HTERT RPE-1 (cell line): ENCODE data around the gene TMEM63A.
"Not testable (repeated sequence)": the region's sequence is repeated elsewhere in the genome, so short reads cannot be mapped to it uniquely, and the experiment has no call there.

Experiments used
- in situ Hi-C: fragments of 300-500 bp; cut with MboI; formaldehyde crosslinking; loops from 4 replicates; pipeline ENCODE4 v1.14.3; 2020; ENCODE audit warnings: low sequenced_read_pairs

Gene TMEM63A

GRCh38 chr1:225881959-225882693, at the start of gene TMEM63A:
Gene TMEM63A (minus strand): TSS chr1:225882380. CDS start chr1:225877580, 4,800 bp downstream.
- in situ Hi-C loops = no loop called here

GRCh38 chr1:225931270-225932136, 49.3 kb upstream of the TMEM63A start:
- in situ Hi-C loops = no loop called here

- in situ Hi-C loops = no loop called here
These were observed 48.4 kb upstream of the TMEM63A start for GRCh38 chr1:225930566-225930965.

- in situ Hi-C loops = not testable (repeated sequence)
These were observed 47.3 kb upstream of the TMEM63A start for GRCh38 chr1:225929462-225929861.

- in situ Hi-C loops = no loop called here
These were observed 46.3 kb upstream of the TMEM63A start for GRCh38 chr1:225928186-225929175.

GRCh38 chr1:225926551-225927113, 44.5 kb upstream of the TMEM63A start:
- in situ Hi-C loops = no loop called here

GRCh38 chr1:225923692-225924555, 41.7 kb upstream of the TMEM63A start, which contains the start of gene PYCR2:
Gene PYCR2 (minus strand): TSS chr1:225924250. CDS start chr1:225924110, 140 bp downstream.
- in situ Hi-C loops = no loop called here

- in situ Hi-C loops = no loop called here
These were observed 41.2 kb upstream of the TMEM63A start for GRCh38 chr1:225923381-225923691.

GRCh38 chr1:225921734-225922709, 39.8 kb upstream of the TMEM63A start:
- in situ Hi-C loops = no loop called here

GRCh38 chr1:225919906-225920305, 37.7 kb upstream of the TMEM63A start:
- in situ Hi-C loops = no loop called here

- in situ Hi-C loops = no loop called here
These were observed 36.1 kb upstream of the TMEM63A start for GRCh38 chr1:225918280-225918679.

GRCh38 chr1:225917536-225917935, 35.4 kb upstream of the TMEM63A start:
- in situ Hi-C loops = no loop called here

GRCh38 chr1:225917101-225917500, 34.9 kb upstream of the TMEM63A start:
- in situ Hi-C loops = no loop called here

- in situ Hi-C loops = no loop called here
These were observed 33.4 kb upstream of the TMEM63A start for GRCh38 chr1:225915538-225915991.

- in situ Hi-C loops = no loop called here
These were observed 32.8 kb upstream of the TMEM63A start for GRCh38 chr1:225914947-225915346.

- in situ Hi-C loops = no loop called here
These were observed 32.2 kb upstream of the TMEM63A start for GRCh38 chr1:225914391-225914790.

GRCh38 chr1:225911191-225912130, 29.3 kb upstream of the TMEM63A start:
- in situ Hi-C loops = no loop called here
